GM12865 (cell line): Measurements from ENCODE around the gene LDLRAD4.

Experiments used
- DNase-seq: peaks from one replicate; pipeline ENCODE4 v3.0.0; 2010; ENCODE audit warnings: low read depth
- H3K4me3 ChIP-seq: 2 replicates; pipeline ENCODE4 v1.5.1; 2011; ENCODE audit warnings: mild to moderate bottlenecking, low read depth, low read length, control low read depth
- CTCF ChIP-seq: IDR thresholded peaks from 2 replicates; pipeline ENCODE4 v1.5.1; 2011; ENCODE audit warnings: low read length, control low read depth, low read depth, inconsistent platforms; ENCODE audit not compliant: insufficient read depth; ENCODE audit errors: missing control alignments

LDLRAD4 gene

GRCh38 chr18:13542520-13542847 is 323.9 kb downstream of the LDLRAD4 start:
- DNase-seq: no peak
- no peak overlapping the region for H3K4me3 ChIP-seq
- no peak for TF ChIP-seq CTCF

GRCh38 chr18:13543144-13543543 is 324.6 kb downstream of the LDLRAD4 start:
- DNase-seq: no peak
- H3K4me3 ChIP-seq: no peak overlapping the region
- no peak for TF ChIP-seq CTCF

- no peak for DNase-seq
- H3K4me3 ChIP-seq: no peak overlapping the region
- no peak for TF ChIP-seq CTCF
Observed at GRCh38 chr18:13543811-13544732, 325.5 kb downstream of the LDLRAD4 start.

- no peak overlapping the region for H3K4me3 ChIP-seq
- no peak for DNase-seq
- TF ChIP-seq CTCF: no peak
Observed at GRCh38 chr18:13544953-13545352, 326.4 kb downstream of the LDLRAD4 start.

- DNase-seq: no peak
- no peak for TF ChIP-seq CTCF
Observed at GRCh38 chr18:13545514-13545913, 327.0 kb downstream of the LDLRAD4 start.

GRCh38 chr18:13545955-13546354 is 327.4 kb downstream of the LDLRAD4 start:
- no peak overlapping the region for H3K4me3 ChIP-seq
- no peak for DNase-seq
- no peak for TF ChIP-seq CTCF

More at GRCh38 chr18:13545514-13545913, 327.0 kb downstream of the LDLRAD4 start:
- no peak overlapping the region for H3K4me3 ChIP-seq

GRCh38 chr18:13546638-13547037 is 328.1 kb downstream of the LDLRAD4 start:
- H3K4me3 ChIP-seq: no peak overlapping the region
- TF ChIP-seq CTCF: no peak
- DNase-seq: no peak
